NCI-H1436 (cell line): ENCODE results near the gene DDO.

Experiments
- DNase-seq: peaks from one replicate; lab custom pipeline; 2025; lab: John Stamatoyannopoulos, UW

DDO gene

DNA sequence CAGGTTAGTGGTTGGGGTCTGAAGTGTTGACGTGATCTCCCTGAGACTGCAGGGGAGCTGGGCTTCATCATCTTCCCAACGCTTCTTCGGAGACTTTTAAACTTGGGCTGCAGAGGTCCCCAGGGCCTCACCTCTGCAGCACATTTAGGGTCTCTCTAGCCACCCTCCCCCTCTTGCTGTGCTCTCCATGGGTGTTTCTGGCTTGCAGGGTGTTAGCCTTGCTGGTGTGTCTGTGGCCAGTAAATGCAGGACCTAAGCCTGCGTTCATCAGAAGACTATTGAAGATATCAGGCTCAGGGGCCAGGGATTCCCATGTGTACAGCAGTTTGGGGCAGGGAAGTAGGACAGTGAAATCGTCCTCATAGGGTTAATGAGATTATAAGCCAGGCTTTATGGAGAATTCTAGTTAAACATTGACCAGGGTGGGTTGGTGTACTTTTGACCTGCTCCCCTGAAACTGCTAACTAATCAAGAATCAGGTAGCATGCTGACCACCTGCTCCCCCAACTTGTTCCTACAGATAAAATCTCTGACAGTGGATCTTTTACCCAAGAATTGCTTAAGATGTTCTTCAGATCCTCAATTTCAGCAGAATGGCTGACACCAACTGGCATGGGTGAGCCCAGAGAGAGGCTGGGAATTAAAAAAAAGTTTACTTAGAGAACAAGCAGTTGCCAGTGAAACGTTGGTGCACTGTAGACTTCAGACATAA is 3.8 kb upstream of the DDO start:
- DNase-seq, result no peak

DNA sequence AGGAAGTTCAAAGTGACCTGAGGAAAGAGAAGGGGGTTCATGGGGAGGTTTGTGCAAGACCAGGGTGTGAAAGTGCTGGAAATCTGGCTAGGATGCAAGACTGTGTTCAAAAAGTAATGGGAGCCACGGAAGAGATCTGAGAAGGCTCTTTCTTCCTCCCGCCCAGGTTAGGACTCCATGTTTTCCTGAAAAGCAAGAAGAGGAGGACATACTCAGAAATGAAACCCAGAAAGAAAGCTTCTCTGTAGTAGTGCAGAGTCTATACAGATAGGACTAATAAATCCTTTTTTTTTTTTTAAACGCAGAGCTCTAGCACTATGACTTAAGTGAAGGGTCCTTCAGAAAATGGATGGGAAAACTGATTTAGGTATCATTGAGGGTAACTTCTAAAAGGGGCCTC is 3.2 kb upstream of the DDO start:
- no peak for DNase-seq

DNA sequence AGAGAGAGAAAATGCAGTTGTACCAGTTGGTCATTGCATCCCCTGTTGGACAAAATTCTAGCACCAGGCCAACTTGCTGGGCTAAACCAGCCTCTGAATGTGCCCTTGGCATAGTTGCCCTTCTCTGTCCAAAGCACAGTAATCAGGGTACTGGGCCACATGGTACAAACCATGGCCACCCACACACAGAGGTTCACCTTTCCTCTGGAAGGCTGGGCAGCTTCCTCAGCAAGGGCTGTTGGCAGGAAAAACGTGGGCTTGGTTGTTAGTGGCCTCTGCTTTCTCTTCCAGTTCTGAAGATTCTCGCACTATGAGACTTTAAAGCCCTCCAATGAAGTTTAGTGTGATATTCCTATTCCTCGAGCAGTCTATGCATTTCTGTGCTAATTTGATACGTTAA is 706 bp downstream of the DDO start:
- no peak for DNase-seq

DNA sequence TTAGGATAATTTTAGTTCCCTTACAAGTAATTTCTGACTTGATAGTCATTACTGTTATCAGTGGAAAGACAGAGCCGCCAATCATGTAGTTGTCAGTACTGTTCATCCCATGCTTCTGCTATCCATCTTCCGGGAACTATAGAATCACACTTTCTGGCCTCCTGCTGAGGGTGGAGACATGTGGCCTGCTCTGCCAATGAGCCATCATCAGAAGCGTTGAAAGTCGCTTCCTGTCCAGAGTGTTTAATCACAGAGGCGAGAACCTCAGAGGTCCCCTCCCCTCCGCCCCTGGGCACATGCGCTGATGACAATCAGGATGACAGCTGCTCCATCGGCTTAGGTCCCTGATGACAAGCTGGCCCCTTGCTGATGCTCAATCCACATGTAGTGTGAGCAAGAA is 3.0 kb downstream of the DDO start:
- no peak for DNase-seq

DNA sequence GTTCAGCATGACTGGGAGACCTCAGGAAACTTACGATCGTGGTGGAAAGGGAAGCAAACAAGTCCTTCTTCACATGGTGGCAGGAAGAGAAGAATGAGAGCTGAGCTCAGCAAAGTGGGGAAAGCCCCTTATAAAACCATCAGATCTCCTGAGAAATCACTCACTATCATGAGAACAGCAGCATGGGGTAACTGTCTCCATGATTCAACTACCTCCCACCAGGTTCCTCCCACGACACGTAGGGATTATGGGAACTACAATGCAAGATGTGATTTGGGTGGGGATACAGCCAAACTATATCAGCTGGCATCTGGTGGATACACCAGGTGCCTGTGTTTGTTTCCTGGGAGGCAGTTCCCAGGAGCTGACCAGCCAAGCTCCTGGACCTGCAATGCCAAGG is 4.9 kb downstream of the DDO start:
- no peak for DNase-seq

DNA sequence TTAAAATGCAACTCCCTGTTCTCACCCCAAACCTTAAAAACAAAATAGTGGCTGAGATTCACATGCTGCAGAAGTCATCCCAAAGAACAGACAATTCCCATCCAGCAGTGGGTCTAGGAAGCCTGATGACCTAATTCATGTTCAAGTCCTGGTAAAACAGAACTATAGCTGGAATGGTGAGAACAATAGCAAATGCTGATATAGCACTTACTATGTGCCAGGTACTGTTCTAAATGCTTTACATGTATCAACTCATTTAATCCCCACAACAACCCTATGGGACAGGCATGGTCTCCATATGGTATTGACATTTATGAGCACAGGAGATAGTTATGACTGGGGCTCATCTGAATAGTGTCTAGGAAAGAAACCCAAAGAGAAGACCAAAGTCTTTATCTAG is 5.6 kb downstream of the DDO start:
- no peak for DNase-seq

DNA sequence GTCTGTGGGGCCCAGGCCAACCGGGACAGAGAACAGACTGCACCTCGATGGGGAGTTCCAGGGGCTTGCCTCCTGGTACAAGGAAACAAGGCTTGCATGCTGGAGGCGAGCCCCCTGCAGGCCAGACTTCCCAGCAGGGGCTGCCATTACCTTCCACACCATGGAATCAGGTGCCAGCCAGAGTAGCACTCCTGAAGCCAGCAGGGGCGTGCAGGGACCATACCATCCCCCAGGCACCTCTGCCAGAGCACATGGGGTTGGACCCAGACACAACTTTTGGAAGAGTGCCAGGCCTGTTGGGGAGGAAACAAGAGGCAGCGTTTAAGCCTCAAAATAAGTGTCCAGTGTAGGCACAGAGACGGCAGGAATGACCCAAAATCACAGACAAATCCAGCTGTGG is 6.5 kb downstream of the DDO start:
- DNase-seq, result no peak

DNA sequence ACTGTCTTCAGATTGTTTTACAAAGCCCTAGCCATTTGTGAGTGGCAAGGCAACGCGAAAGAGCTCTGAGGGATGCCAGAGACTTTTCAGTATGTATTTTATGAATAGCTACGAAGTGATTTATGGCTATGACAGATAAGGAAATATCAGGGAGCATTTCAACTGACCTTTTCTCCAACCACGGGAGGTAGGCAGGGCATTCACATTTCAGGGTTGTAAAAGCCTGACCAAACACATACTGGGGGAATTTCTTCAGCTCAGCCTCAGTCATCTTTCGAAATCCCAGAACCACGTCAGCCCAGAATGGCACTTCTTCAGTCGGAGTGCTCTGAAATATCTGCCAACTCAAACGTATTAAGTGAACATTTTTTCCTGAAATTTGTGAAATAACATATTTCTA is 10.8 kb downstream of the DDO start:
- DNase-seq, result no peak

DNA sequence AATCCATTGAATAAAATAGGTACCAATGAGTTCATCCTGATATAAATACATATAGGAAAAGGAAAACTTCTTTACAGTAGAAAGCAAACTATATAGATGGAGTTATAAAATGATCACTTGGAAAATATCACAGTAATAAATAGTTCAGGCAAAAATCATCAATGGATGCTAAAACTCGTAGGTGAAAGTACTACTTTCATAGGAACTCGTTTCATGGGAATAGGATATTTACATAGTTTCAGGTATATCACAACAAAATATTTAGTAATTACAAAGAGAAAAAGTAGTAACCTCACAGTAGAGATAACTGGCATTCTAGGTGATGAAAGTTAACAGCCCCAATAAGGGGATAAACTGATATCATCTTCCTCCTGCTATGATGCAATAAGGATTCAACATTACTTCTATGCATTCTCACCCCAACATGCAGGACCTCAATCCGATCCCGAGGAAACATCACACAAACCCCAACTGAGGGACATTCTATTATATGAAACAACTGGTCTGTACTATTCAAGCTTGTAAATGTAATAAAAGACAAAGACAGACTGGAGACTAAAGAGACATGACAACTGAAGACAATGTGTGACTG is 13.7 kb downstream of the DDO start:
- no peak for DNase-seq

DNA sequence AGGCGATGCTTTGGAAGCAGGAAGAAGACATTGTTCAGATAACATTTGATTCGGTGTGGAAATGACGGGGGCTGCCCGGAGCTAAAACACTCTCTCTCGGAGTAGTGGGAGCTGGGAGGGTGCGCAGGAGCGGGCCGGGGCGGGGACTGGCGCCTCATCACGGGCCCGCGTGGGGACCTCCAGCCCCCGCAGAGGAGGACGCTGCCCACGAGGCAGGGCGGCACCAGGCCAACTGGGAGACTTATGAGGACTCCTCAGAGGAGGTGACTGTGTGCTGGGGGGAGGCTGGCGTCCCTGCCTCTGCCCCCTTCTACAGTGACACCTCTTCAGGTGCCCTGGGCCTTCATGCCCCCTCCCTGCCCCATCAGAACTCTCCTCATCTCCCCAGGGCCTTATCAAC is 15.2 kb downstream of the DDO start:
- DNase-seq, result no peak

DNA sequence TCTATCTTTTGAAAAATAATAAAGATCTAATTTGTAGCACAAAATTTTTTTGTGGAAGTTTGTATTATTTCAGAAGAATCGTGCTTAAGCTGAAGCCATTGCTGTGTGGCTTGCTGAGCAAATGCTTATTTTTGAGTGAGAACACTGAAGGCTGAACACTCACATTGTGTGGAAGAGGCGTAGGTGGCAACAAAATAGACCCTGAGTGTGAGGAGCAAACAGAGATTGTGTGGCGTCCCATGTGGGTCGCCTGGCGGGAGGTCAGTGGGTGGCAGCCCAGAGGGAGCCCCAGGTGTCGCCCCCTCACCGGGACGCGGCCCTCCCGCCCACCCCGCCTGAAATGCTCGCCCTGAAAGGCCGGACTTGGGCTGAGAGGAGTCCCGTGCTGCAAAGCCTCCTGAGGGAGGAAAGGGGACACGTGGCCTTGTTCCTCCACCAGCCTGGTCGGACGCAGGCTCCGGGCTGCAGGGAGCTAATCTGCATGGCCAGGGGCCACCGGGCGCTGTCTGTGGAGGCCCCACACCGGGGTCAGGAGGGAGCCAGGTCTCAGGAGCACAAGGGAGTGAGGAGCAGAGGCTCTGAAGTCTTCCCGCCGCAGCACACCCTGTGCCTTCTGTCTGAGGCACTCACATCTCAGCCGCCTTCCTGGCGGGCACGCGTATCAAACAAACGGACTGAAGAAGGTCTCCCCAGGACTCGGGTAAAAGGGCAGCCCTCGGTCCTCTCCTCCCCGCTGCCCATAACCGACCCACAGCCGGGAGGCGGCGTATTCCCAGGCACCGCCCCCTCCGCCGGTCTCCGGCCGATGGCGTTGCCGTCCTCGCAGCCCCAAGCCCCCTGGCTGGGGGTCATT is 15.9 kb downstream of the DDO start:
- no peak for DNase-seq

DNA sequence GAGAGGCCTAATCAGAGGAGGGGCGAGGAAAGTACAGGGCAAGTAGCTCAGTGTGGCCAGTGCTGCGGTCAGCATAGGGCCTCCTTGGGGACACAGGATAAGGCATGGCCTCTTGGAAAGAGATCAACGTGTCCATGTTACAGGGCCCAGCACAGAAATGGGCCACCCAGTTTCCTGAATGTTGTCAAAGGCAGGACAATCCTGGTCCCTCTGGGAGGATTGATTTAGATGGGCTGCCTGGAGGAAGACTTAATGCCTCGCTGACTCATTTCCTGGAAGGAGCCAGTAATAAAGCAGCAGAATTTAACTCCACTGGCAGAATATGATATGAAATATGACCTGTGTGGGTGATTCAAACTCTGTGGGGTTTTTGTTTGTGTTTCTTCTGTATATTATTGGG is 16.6 kb downstream of the DDO start:
- no peak for DNase-seq

DNA sequence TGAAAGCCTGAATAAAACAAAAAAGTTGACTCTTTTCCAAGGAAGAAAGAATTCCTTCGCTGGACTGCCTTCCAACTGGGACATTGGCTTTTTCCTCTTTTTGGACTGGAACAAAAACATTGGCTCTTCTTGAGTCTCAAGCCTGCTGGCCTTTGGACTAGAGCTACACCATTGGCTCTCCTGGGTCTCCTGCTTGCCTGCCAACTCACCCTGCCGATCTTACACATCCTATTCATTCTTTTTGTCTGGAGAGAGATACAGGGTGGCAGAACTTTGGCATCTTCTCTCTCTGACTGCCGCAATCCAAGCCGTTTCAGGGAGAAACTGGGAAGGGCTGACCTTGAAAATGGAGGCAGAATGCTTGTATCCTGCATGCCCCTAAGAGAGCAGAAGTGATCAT is 20.2 kb downstream of the DDO start:
- no peak for DNase-seq

DNA sequence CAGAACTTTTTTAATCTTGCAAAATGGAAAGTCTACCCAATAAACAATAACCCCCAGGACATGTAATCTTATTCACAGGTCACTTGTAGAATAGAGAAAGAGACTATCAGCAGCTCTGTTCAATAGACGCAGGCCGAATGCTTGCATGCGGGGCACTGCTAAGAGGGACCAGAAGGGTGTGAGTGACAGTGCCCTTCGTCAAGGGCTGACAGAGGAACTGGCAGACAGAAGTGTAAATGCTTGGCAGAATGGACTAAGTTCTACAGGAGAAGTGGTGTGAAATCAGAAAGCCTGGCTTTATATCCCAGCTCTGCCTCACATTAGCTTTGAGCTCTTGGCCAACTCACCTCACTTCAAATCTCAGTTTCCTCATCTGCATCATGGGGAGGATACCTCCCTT is 21.0 kb downstream of the DDO start:
- DNase-seq, result no peak

DNA sequence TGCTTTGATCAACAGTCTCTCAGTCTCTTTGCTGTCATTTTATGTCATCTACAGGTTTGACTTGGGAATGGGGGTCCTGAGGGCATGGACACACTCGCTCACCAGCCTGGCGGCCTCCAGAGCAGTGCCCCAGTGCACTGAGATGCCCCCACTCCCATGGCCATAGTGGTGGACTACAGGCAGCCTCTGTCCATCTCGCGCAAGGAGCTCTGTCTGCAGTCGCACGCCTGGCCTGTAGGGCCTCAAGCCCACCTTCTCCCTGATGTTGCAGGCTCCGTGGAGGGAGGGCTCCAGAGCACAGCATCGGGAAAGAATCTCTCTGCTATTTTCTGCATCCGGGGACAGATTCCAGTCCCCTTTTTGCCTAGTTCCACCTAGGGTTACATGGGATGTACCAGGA is 22.6 kb downstream of the DDO start:
- no peak for DNase-seq

DNA sequence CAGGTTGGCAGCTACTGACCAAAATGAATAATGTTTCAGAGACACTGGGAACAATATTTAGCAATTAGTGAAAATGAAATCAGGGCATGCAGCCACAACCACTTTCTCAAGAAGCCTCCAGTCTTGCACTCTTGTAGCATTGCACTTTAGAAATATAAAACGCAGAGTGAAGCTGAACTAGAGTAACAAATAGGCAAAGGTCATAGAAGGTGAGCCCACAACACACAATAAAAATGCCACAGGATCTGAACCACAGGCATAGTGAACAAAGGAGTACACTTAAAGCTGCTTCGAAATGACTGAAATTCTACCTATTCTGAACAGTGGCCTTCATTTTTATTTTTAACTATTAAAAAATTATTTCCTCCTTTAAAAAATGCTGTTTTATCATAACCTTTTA is 25.0 kb downstream of the DDO start:
- no peak for DNase-seq

DNA sequence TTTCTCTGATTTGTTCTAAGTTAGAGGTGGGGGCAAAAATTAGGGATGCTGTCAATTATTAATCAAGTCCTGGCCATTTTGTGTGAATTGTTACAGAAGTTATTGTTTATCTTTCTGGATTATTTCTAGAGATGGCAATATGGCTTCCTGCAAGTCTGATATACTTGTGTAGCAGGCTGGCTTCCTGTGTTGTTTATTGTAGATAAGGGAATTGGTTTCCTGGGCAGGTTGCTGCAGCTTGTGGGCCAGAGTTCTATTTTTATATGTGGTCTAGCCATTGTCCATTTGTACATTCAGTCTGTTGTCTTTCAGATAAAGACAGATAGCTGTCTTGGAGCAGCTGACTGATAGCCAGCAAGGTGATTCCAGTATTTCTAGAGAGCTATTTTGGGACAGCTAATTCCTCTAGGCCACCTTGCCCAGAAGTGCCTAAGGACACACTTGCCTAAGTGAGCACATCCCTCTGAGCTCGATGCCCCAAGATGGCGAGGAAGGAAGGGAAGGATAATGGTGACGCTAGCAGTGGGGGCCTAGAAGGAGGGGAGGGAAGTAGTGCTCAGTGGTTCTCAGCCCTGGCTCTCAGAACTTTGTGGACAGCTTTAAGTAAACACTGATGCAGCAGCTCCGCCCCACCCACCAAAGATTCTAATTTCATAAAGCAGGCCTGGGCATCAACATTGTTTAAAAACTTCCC is 25.5 kb downstream of the DDO start:
- DNase-seq, result no peak

DNA sequence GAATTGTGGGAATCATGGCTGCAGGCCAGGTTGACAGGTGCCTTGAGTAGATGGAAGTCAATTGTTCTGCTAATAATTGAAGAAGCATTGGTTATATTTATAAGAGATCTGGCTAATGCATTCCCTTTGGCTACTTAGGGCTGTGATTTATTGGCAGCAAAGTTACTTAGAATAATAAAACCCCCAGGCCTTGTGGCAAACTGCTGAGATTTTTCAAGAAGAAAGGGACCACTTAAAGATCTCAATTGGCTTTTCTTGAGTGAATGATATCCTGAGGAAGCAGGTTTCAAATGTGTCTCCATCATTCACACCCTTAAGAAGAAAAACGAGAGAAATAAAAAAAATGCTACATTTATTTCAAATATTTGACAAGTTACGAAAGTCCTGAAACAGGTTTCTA is 27.4 kb downstream of the DDO start:
- no peak for DNase-seq

DNA sequence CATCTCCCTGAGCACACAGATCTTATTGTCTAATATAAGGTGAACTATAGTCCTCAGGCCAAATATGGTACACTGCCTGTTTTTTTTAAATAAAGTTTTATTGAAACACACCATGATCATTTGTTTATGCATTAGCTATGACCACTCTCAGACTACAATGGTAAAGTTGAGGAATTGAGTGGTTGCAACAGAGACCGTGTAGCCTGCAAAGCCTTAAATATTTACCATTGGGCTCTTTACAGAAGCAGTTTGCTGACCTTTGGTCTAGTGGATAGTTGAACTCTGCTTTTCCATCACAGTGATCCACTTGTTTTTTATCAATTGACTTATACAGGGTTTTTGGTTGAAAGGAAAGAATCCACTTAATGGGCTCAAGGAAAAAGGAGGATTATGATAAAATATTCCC is 29.9 kb downstream of the DDO start:
- DNase-seq, result no peak

DNA sequence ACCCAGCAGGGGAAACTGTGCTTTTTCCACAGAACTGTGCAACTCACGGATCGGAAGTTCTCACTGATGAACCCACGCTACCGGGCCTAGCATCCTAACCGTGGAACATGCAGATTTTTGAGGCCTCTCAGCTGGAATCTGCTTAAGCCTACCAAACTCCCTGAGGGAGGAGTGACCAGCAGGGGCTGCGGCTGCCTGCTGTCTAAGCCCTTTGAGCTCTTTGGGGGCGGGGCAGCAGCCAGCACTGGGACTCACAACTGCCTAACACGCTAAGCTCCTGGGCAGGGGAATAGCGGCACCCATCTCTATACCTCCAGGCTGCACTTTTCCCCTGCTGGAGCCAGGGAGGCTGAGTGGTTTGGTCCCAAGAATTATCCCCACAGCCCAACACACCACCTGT is 36.8 kb downstream of the DDO start:
- DNase-seq, result no peak

DNA sequence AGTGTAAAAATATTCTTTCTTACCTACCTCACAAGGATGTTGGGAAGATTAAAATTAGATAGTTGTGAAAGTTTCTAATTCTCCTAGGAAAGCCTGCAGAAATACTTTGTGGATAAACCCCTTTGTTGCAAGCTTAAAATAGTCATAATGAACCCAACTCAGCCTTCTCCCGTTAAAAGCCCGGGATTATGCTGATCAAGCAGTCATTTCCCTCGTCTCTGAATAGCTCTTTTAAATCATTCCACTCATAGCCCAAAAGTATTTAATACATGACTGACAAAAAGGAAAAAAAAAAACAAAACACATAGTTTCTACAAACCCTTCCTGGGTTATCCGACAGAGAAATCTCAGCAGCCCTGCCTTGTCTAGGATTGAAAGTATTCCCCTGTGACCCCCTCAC is 46.3 kb downstream of the DDO start:
- no peak for DNase-seq

DNA sequence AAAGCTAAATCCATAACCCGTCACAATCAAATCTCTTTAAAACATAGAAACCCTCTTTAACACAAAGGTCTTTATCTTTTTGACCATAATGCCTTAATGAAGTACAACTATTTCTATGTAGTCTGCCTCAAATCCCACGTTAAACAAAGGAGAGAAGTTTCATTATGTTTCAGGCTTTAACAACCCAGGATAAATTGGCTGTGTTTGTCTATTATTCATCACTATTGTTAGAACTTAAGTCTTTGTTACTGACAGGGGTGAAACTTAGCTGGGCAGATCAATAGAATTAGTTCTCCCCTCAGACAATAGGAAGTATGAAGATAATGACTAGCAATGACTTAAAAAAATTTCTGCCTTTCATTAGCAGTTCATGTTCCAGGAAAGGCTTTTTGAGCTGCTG is 47.1 kb downstream of the DDO start:
- no peak for DNase-seq

DNA sequence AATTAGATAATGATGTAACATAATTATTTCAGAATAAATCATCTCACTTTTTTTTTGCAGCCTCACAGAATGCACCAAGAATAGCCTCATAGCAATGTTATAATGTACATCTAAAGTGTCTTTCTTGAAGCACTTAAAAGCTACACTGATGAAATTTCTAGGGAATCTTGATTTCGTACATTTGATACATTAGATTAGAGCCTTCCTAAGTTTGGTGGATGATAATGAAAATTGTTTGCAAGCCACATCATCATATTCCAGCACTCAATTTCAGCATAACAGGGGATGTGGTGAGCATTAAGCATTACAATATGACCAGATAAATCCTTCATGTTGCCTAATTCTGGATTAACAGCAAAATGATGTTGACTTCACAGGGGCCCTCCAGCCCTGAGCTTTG is 47.5 kb downstream of the DDO start:
- no peak for DNase-seq
